Stomach smooth muscle (tissue), 2 donors: ENCODE results near the gene CLDN5.

Experiments used
- H3K27ac ChIP-seq: one replicate; pipeline ENCODE4 v1.7.0; 2013; ENCODE audit warnings: mild to moderate bottlenecking, low read length, inconsistent platforms
- H3K27me3 ChIP-seq, 2 donors: one replicate each; pipeline ENCODE4 v1.7.0; 2013; ENCODE audit warnings: low read length in 2 of 2; ENCODE audit not compliant: insufficient read depth in 2 of 2, control insufficient read depth in 1 of 2
- H3K36me3 ChIP-seq, 2 donors: one replicate each; pipeline ENCODE4 v1.7.0; 2013; ENCODE audit warnings: low read length in 2 of 2; ENCODE audit not compliant: control insufficient read depth in 2 of 2, insufficient read depth in 2 of 2
- H3K4me1 ChIP-seq: one replicate; pipeline ENCODE4 v1.7.0; 2013; ENCODE audit warnings: low read length; ENCODE audit not compliant: control insufficient read depth, insufficient read depth
- H3K4me3 ChIP-seq, 2 donors: one replicate each; pipeline ENCODE4 v1.7.0; 2013; ENCODE audit warnings: low read length in 2 of 2
- H3K9ac ChIP-seq, 2 donors: one replicate each; pipeline ENCODE4 v1.7.0; 2013; ENCODE audit warnings: low read length in 2 of 2, mild to moderate bottlenecking in 1 of 2
- H3K9me3 ChIP-seq, 2 donors: one replicate each; pipeline ENCODE4 v1.7.0; 2013; ENCODE audit warnings: low read length in 2 of 2; ENCODE audit not compliant: control insufficient read depth in 2 of 2
- donor health status: healthy.
- donor health status: Pancreatic carcinoma.

Gene CLDN5

DNA sequence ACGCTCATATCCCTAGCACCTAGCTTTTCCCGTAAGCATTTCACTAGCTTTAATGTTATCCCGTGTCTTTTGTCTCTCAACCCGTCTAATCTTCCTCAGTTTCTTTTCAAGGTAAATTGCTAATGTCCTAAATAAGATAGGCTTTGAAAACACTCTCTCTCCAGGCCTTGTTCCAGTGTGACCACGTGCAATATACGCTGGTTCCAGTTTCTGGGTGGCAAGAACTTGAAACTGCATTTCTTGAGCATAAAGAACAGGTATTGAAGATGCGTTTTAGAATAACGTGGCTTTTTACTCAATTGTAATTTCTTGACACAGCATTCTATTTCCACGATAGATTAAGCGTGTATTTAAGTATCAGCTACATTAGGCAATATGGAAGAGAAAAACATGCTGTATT lies 43.4 kb downstream of the CLDN5 start:
- Histone ChIP-seq H3K36me3 (peaks cover 0 to 4% of the 10 kb centered on the region in 2 donors), H3K9ac (no peak overlapping the region), H3K4me3 (no peak overlapping the region), H3K27ac (no peak overlapping the region), H3K9me3 (no peaks in the 10 kb centered on the region), H3K27me3 (no peaks in the 10 kb centered on the region), H3K4me1 (peaks cover 14% of the 10 kb centered on the region)

DNA sequence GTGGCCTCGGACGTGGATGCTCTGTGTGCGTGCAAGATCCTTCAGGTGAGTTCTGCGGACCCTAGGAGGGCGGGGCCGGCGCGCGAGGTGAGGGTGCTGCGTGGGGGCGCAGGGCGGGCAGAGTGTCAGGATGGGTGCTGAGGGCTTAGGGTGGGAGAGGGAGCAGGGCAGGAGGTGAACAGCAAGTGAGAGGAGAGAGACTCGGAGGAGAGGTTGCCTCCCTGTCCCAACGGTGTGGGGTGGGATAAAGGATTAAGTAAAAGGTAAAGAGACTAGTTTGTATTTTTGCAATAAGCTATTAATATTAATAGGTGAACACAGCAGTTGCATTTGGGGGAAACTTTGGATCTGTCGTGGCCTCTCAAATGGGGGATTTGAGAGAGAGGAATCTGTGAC lies 44.0 kb downstream of the CLDN5 start:
- Histone ChIP-seq H3K9ac (no peak overlapping the region), H3K9me3 (no peaks in the 10 kb centered on the region), H3K4me3 (peak overlapping the region; percentile 34 to 96), H3K27ac (no peak overlapping the region), H3K27me3 (no peaks in the 10 kb centered on the region), H3K36me3 (peaks cover 0 to 8% of the 10 kb centered on the region in 2 donors), H3K4me1 (peaks cover 14% of the 10 kb centered on the region)

DNA sequence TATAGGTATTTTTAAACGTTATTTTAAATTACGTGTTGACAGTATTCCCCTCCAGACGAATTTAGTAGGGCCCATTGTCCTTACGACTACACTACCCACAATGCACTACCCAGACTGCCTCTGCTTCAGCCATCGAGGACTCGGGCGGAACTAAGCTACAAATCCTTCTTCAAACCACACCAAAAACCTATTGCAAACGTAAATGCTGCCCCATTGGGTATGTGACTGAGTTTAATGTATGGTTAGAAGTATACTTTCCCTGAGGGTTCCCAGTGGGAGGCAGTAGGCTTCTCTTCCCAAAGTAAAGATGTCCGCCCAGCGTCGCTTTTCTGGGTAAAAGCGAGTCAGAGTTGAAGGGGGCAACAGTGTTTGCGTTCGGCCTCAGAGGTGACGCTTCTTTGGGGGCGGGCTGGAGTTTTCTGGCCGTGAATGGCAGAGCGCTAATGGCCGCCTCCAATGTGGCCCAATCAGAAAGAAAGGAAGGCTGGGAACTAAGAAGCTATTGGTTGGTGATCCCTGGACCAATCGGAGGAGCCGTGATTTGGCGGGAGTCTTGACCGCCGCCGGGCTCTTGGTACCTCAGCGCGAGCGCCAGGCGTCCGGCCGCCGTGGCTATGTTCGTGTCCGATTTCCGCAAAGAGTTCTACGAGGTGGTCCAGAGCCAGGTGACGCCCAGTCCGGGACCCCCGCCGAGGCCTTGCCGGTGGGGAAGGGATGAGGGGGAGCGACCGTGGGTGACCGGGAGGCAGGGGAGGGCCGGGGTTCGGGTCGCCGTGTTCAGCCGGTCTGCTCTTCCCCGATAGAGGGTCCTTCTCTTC lies 44.6 kb downstream of the CLDN5 start, which contains the start of gene CDC45:
TSS of gene CDC45 (plus strand) at position 566 of the 818 bp plus-strand sequence. CDS start at position 615, 49 bp downstream.
- Histone ChIP-seq H3K36me3 (peaks cover 0 to 11% of the 10 kb centered on the region in 2 donors), H3K27me3 (no peaks in the 10 kb centered on the region), H3K9ac (peak within 1 kb of the TSS; percentile 76 to 99), H3K4me1 (peaks cover 14% of the 10 kb centered on the region), H3K9me3 (no peaks in the 10 kb centered on the region), H3K27ac (peak within 1 kb of the TSS; percentile 100), H3K4me3 (peak within 1 kb of the TSS; percentile 96 to 99)

DNA sequence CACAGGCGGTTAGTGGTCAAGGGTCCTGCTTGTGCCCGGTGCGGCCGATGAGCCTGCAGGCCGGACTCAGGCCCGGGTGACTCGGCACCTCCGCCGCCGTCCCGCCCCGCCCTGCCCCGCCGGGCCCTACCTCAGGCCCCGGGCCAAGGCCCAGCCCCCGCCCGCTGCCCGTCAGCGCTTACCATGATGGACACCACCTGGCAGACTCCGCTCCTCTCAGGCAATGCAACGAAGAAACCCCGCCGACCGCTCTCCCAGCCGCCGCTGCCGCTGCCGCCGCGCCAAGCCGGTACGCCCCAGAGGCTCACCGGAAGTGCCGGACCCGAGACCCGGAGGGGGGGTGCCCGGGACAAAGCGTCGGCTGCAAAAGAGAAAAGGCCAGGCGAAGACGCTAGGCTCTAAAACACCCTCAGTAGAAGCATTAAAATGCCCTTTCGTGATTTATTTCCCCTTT lies 45.3 kb downstream of the CLDN5 start, which contains the start of gene UFD1:
TSS of gene UFD1 (minus strand) at position 293 of the 454 bp plus-strand sequence. CDS start at position 185, 108 bp downstream.
- Histone ChIP-seq H3K36me3 (peaks cover 0 to 12% of the 10 kb centered on the region in 2 donors), H3K27me3 (no peaks in the 10 kb centered on the region), H3K9me3 (no peaks in the 10 kb centered on the region), H3K27ac (peak within 1 kb of the TSS; percentile 100), H3K4me3 (peak within 1 kb of the TSS; percentile 96 to 99), H3K9ac (peak within 1 kb of the TSS; percentile 76 to 99), H3K4me1 (peaks cover 14% of the 10 kb centered on the region)

DNA sequence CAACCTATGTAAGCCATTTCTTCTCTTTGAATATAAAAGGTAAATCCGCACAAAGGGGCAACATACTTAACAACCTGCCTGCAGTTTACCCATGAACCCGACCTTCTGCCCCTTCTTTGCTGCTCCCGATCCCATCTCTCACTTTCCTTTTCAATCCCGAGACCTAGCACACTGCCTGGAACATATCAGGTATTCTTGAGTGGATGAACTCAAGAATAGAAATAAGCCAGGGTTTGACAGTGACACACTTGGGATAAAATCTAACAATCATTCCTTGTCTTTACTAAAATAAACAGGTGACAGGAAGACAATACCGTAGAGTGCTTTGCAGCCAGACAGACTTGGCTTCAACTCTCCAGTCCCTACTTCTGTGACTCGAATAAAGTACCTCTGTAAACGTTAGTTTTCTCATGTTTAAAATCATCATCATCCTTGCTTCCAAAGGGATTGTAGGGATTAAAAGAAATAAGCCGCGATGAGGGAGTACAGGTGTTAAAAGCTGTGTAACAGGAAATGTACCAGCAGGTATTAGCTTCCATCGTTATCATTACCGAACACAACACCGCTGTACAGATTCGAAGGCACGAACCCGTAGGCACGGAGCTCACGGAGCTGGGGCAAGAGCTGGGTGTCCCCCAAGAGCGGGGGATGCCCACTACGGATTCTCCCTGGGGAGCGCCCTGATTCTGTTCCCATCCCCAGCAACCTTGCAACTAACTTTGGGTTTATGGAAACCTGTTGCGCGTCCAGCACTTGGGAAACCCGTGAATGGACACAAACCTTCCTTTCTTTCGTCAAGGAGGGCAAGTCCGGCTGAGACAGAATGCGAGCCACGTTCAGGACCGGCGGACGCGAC lies 45.9 kb downstream of the CLDN5 start:
- no peaks in the 10 kb centered on the region for H3K9me3 ChIP-seq
- H3K9ac ChIP-seq, result peak overlapping the region; percentile 76 to 89
- H3K4me1 ChIP-seq, result peaks cover 14% of the 10 kb centered on the region

DNA sequence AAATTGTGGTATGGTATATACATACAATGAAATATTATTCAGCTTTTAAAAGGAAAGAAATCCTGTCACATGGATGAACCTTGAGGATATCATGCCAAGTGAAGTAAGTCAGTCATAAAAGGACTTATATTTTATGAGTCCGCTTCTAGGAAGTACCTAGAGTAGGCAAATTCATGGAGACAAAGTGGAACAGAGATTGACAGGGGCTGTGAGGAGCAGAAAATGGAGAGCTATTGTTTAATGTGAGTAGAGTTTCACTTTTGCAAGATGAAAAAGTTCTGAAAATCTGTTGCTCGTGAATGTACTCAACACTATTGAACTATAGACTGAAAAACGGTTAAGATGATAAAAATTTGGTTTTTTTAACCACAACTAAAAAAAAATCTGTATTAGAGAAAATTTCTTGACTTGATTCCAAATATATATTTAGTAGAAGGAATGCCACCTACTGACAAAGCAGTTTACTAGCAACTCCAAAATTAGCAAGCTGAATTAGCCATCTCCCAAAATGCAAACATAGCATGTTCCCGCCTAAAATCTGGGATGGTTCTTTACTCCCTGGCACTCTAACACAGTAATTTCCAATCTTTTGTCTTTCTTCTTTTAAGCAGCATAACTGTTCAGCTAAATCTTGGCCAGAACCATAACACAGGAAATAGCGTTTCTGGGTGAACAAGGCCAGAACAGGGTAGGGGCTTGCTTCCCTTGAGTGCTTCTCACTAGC lies 46.7 kb downstream of the CLDN5 start:
- H3K9me3 ChIP-seq, result no peaks in the 10 kb centered on the region
- peak overlapping the region; percentile 100 for H3K27ac ChIP-seq
- H3K4me3 ChIP-seq, result peak overlapping the region; percentile 96 to 99
- peaks cover 12 to 26% of the 10 kb centered on the region in 2 donors for H3K36me3 ChIP-seq
- H3K27me3 ChIP-seq, result no peaks in the 10 kb centered on the region
- peak overlapping the region; percentile 76 to 89 for H3K9ac ChIP-seq
- H3K4me1 ChIP-seq, result peaks cover 14% of the 10 kb centered on the region

More for the DNA sequence above, 45.9 kb downstream of the CLDN5 start:
- H3K36me3 ChIP-seq, result peaks cover 5 to 18% of the 10 kb centered on the region in 2 donors
- peak overlapping the region; percentile 96 to 99 for H3K4me3 ChIP-seq
- peak overlapping the region; percentile 100 for H3K27ac ChIP-seq
- H3K27me3 ChIP-seq, result no peaks in the 10 kb centered on the region

DNA sequence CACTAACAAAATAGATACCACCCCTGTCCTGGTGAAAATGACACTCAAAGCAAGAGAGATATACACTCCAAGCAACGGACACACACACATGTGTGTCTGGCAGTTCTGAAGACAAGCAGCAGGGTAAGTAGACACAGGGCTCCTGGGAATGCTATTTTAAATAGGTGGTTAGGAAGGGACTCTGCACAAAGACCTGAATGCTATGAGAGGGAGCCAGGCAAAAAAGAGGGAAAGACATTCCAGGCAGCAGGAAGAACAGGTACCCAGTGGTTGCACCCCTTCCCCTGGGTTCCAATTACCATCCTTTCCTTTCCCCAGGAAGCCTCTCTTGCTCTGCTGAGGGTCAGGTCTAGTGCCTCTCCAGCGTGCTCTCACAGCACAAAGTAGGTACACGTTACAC lies 48.2 kb downstream of the CLDN5 start:
- Histone ChIP-seq H3K4me1 (peaks cover 17% of the 10 kb centered on the region), H3K27me3 (no peaks in the 10 kb centered on the region), H3K36me3 (peaks cover 23 to 37% of the 10 kb centered on the region in 2 donors), H3K9me3 (no peaks in the 10 kb centered on the region), H3K27ac (no peak overlapping the region), H3K4me3 (no peak overlapping the region), H3K9ac (no peak overlapping the region)

DNA sequence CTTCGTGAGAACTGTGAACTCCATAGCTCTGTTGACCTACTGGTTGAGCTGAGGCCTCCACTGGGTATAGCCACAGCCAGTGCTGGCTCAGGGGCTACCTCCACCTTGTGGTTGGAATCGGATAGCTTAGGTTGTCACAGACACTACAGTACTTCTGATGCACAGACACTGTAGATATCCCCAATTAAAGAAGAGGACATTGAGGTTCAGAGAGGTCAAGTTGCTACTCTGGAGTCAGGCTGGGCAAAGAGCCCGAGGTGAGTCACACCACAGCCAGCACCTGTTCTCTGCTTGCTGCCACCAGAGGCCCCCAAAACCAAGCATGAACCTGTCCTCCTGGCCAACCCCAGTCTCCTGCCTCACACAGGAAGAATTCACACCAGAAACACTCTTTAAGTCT lies 50.6 kb downstream of the CLDN5 start:
- Histone ChIP-seq H3K9me3 (no peaks in the 10 kb centered on the region), H3K9ac (no peak overlapping the region), H3K4me1 (peaks cover 11% of the 10 kb centered on the region), H3K36me3 (peaks cover 45 to 58% of the 10 kb centered on the region in 2 donors), H3K4me3 (no peak overlapping the region), H3K27ac (no peak overlapping the region), H3K27me3 (no peaks in the 10 kb centered on the region)
